CD14-positive monocyte (primary cell): ENCODE data around the gene LMX1B. TPM values are rescaled to one million over a fixed set of nuclear protein-coding genes. Genes with fewer than 3 reads are reported as not detected.
A peak's percentile ranks its signal among the peaks of the same experiment; 100 is the strongest.

Experiments
- DNase-seq, 3 donors: peaks; one replicate each; pipeline ENCODE4 v3.0.0-alpha.2; 2011 to 2022
- H2AFZ ChIP-seq: 2 replicates; pipeline ENCODE4 v1.6.0; 2012; ENCODE audit warnings: mild to moderate bottlenecking, low read depth, low read length, inconsistent platforms; ENCODE audit not compliant: insufficient read depth, poor library complexity, severe bottlenecking
- H3K27ac ChIP-seq, 2 donors: 1 replicate in 1 of 2; 2 replicates in 1 of 2; pipeline ENCODE4 v1.5.1; 2012 to 2013; ENCODE audit warnings: low read length in 2 of 2, control low read depth in 1 of 2, inconsistent platforms in 1 of 2, low read depth in 1 of 2, mild to moderate bottlenecking in 1 of 2
- H3K27me3 ChIP-seq, 2 donors: one replicate each; pipeline versions ENCODE4 v1.6.0 to v1.6.1; 2011 to 2013; ENCODE audit warnings: low read length in 2 of 2; ENCODE audit not compliant: control insufficient read depth in 2 of 2, insufficient read depth in 2 of 2
- H3K36me3 ChIP-seq, 2 donors: replicated peaks in 1 of 2; 1 replicate in 1 of 2; 2 replicates in 1 of 2; pipeline versions ENCODE4 v1.5.1 to v1.6.1; 2012 to 2013; ENCODE audit warnings: low read length in 2 of 2, control low read depth in 1 of 2, inconsistent platforms in 1 of 2, mild to moderate bottlenecking in 1 of 2; ENCODE audit not compliant: insufficient read depth in 2 of 2, control insufficient read depth in 1 of 2
- H3K4me1 ChIP-seq, 2 donors: 1 replicate in 1 of 2; 2 replicates in 1 of 2; pipeline versions ENCODE4 v1.5.1 to v1.6.1; 2012 to 2013; ENCODE audit warnings: low read length in 2 of 2, control low read depth in 1 of 2, inconsistent platforms in 1 of 2, mild to moderate bottlenecking in 1 of 2, moderate library complexity in 1 of 2; ENCODE audit not compliant: insufficient read depth in 2 of 2, control insufficient read depth in 1 of 2
- H3K4me2 ChIP-seq: replicated peaks from 2 replicates; pipeline ENCODE3; 2012; ENCODE audit warnings: low read length, moderate library complexity, mild to moderate bottlenecking; ENCODE audit not compliant: poor library complexity, severe bottlenecking; ENCODE audit errors: extremely low read depth
- H3K4me3 ChIP-seq, 3 experiments: fragments of 200-600 bp in 1 of 3; sonication (generic) in 1 of 3; replicated peaks in 1 of 3; 1 replicate in 2 of 3; 2 replicates in 1 of 3; pipeline ENCODE4 v1.5.1; 2011 to 2013; ENCODE audit warnings: low read length in 3 of 3, mild to moderate bottlenecking in 3 of 3, control low read depth in 2 of 3, low read depth in 2 of 3, inconsistent platforms in 1 of 3, moderate library complexity in 1 of 3
- H3K79me2 ChIP-seq: 2 replicates; pipeline ENCODE4 v1.6.0; 2012; ENCODE audit warnings: mild to moderate bottlenecking, control low read depth, inconsistent platforms, low read length, moderate library complexity; ENCODE audit not compliant: insufficient read depth
- H3K9ac ChIP-seq: 2 replicates; pipeline ENCODE4 v1.6.0; 2017; ENCODE audit warnings: low read length, mild to moderate bottlenecking; ENCODE audit not compliant: insufficient read depth, poor library complexity, severe bottlenecking
- H3K9me3 ChIP-seq, 2 donors: replicated peaks in 1 of 2; 1 replicate in 1 of 2; 2 replicates in 1 of 2; pipeline versions ENCODE4 v1.5.1 to v1.6.1; 2012 to 2013; ENCODE audit warnings: low read length in 2 of 2, control low read depth in 1 of 2; ENCODE audit not compliant: control insufficient read depth in 1 of 2, insufficient read depth in 1 of 2
- H4K20me1 ChIP-seq: 2 replicates; pipeline ENCODE4 v1.6.0; 2012; ENCODE audit warnings: mild to moderate bottlenecking, low read length, control low read depth, moderate library complexity; ENCODE audit not compliant: insufficient read depth
- H3K27ac Mint-ChIP-seq, 7 donors: one replicate each; pipeline ENCODE4 v1.8.0; 2020; ENCODE audit warnings: mild to moderate bottlenecking in 7 of 7, mixed read lengths in 7 of 7, moderate library complexity in 6 of 7, inconsistent platforms in 2 of 7
- H3K27me3 Mint-ChIP-seq, 3 donors: one replicate each; pipeline ENCODE4 v1.8.0; 2021 to 2022; ENCODE audit warnings: low read depth in 3 of 3, mild to moderate bottlenecking in 3 of 3, mixed read lengths in 3 of 3, moderate library complexity in 3 of 3, inconsistent platforms in 1 of 3
- H3K36me3 Mint-ChIP-seq, 2 donors: one replicate each; pipeline ENCODE4 v1.8.0; 2020; ENCODE audit warnings: mixed read lengths in 2 of 2, inconsistent platforms in 1 of 2, mild to moderate bottlenecking in 1 of 2
- H3K4me1 Mint-ChIP-seq: one replicate; pipeline ENCODE4 v1.8.0; 2020; ENCODE audit warnings: mild to moderate bottlenecking, mixed read lengths
- H3K4me3 Mint-ChIP-seq, 2 donors: one replicate each; pipeline ENCODE4 v1.8.0; 2020; ENCODE audit warnings: mild to moderate bottlenecking in 2 of 2, mixed read lengths in 2 of 2, moderate library complexity in 1 of 2
- H3K9me3 Mint-ChIP-seq, 7 donors: one replicate each; pipeline ENCODE4 v1.8.0; 2020 to 2022; ENCODE audit warnings: mixed read lengths in 7 of 7, mild to moderate bottlenecking in 6 of 7, moderate library complexity in 6 of 7, inconsistent platforms in 2 of 7
- WGBS: methylation state at CpG from one replicate; pipeline ENCODE4 v1.1.5; 2013; ENCODE audit warnings: missing lambda C conversion rate; ENCODE audit not compliant: insufficient coverage; 5-methylcytosine and 5-hydroxymethylcytosine counted together
- intact Hi-C, 2 donors: fragments of 100-400 bp; cut with micrococcal nuclease; formaldehyde crosslinking; loops; one replicate each; pipeline versions ENCODE4 v1.15.0 to v1.15.1; 2023
- polyA plus RNA-seq, 3 donors: library from polyadenylated mRNA; depleted of rRNA in 1 of 3; unstranded in 2 of 3; stranded (reverse) in 1 of 3; fragments of 300-500 nt in 2 of 3; fragments of >200 nt in 1 of 3; fragmentation: Illumina TruSeq in 2 of 3; gene quantifications; 1 replicate in 2 of 3; 2 replicates in 1 of 3; pipeline ENCODE4 v1.2.3, GENCODE V29; 2012 to 2021
- TF ChIP-seq, protein P1 (sequence below): fragments of 200-600 bp; IDR thresholded peaks from one replicate; pipeline ENCODE4 v1.8.0; 2022; ENCODE audit warnings: antibody characterized with exemption, mild to moderate bottlenecking

The LMX1B gene
- polyA plus RNA-seq, 3 donors = not detected

- H3K4me1 ChIP-seq = peaks cover 10 to 20% of the 10 kb centered on the region in 2 donors
- no peak overlapping the region for H3K4me2 ChIP-seq
- H3K9me3 ChIP-seq = peaks cover 4 to 49% of the 10 kb centered on the region in 2 donors
- Mint-ChIP-seq H3K4me1 (peaks cover 28% of the 10 kb centered on the region), H3K4me3 (peak overlapping the region in 1 of 2 donors; percentile 77), H3K27me3 (peaks cover 83 to 93% (median 88%) of the 10 kb centered on the region in 3 donors), H3K27ac (no peak overlapping the region), H3K36me3 (peaks cover 3% of the 10 kb centered on the region in 2 donors), H3K9me3 (peaks cover 0 to 29% (median 13%) of the 10 kb centered on the region in 7 donors)
- intact Hi-C loops = no loop called here
- TF ChIP-seq, protein P1, sequence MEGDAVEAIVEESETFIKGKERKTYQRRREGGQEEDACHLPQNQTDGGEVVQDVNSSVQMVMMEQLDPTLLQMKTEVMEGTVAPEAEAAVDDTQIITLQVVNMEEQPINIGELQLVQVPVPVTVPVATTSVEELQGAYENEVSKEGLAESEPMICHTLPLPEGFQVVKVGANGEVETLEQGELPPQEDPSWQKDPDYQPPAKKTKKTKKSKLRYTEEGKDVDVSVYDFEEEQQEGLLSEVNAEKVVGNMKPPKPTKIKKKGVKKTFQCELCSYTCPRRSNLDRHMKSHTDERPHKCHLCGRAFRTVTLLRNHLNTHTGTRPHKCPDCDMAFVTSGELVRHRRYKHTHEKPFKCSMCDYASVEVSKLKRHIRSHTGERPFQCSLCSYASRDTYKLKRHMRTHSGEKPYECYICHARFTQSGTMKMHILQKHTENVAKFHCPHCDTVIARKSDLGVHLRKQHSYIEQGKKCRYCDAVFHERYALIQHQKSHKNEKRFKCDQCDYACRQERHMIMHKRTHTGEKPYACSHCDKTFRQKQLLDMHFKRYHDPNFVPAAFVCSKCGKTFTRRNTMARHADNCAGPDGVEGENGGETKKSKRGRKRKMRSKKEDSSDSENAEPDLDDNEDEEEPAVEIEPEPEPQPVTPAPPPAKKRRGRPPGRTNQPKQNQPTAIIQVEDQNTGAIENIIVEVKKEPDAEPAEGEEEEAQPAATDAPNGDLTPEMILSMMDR = no peak
- H3K79me2 ChIP-seq = no peaks in the 10 kb centered on the region
- no peak overlapping the region for H3K4me3 ChIP-seq
- DNase-seq = no peak
- H3K27me3 ChIP-seq = peaks cover 62 to 83% of the 10 kb centered on the region in 2 donors
- H4K20me1 ChIP-seq = no peaks in the 10 kb centered on the region
- no peak overlapping the region for H3K9ac ChIP-seq
- 33% methylated on average over 12 of the region's 14 CpGs for WGBS
- H3K27ac ChIP-seq = no peak overlapping the region
- no peak overlapping the region for H2AFZ ChIP-seq
- no peaks in the 10 kb centered on the region for H3K36me3 ChIP-seq
Observed at GRCh38 chr9:126615791-126616447, 2.2 kb downstream of the LMX1B start.

DNA sequence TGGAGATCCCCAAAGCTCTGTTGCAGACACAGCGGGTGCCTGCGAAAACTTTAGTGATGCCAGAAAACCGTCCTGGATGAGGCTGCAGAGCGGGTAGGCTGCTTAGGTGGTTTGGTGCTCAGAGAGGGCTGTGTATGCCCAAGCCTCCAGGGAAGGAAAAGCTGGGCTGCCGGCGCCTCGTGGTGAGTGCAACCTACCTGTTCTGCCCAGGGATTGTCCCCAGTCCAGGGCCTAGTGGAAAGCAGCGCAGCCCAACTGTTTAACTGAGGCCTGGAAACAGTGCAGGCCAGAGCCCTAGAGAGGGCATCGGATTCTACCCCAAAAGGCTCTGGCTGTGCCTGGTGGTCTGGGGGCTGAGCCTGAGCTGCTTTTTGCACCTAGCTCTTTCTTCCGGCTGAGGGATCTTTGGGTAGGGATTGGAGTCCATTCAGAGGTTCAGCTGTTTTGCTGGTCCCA, 2.8 kb downstream of the LMX1B start:
- H4K20me1 ChIP-seq = no peaks in the 10 kb centered on the region
- WGBS = 71% methylated on average over 10 of the region's 10 CpGs
- no peaks in the 10 kb centered on the region for H3K36me3 ChIP-seq
- H3K9me3 Mint-ChIP-seq = peaks cover 0 to 29% (median 13%) of the 10 kb centered on the region in 7 donors
- peaks cover 0 to 47% of the 10 kb centered on the region in 2 donors for H3K9me3 ChIP-seq
- H3K4me1 ChIP-seq = peaks cover 10 to 19% of the 10 kb centered on the region in 2 donors
- DNase-seq = no peak
- TF ChIP-seq, protein P1 = no peak
- no peak overlapping the region for H3K27ac ChIP-seq
- H3K4me3 ChIP-seq = no peak overlapping the region
- H3K27me3 ChIP-seq = peaks cover 63 to 83% of the 10 kb centered on the region in 2 donors
- H3K27me3 Mint-ChIP-seq = peaks cover 83 to 93% (median 88%) of the 10 kb centered on the region in 3 donors
- no peak overlapping the region for H3K27ac Mint-ChIP-seq
- no peaks in the 10 kb centered on the region for H3K79me2 ChIP-seq
- H3K36me3 Mint-ChIP-seq = peaks cover 3% of the 10 kb centered on the region in 2 donors
- intact Hi-C loops = no loop called here
- no peak overlapping the region for H3K4me2 ChIP-seq
- H3K4me3 Mint-ChIP-seq = peak overlapping the region in 1 of 2 donors; percentile 84
- peaks cover 23% of the 10 kb centered on the region for H3K4me1 Mint-ChIP-seq
- no peak overlapping the region for H2AFZ ChIP-seq
- H3K9ac ChIP-seq = no peak overlapping the region
